OCI-LY7 (cell line): ENCODE data around the gene GPR3.

Source experiments
- EZH2phosphoT487 ChIP-seq: fragments of 200-600 bp; sonication (generic); IDR thresholded peaks from 2 replicates; pipeline ENCODE4 v1.6.1; 2018; ENCODE audit warnings: low read depth, borderline replicate concordance, mild to moderate bottlenecking, mixed run types, antibody characterized with exemption, low read length, moderate library complexity, mixed read lengths
- TF ChIP-seq, protein P1 (sequence below): fragments of 200-600 bp; sonication (generic); conservative IDR thresholded peaks from 2 replicates; pipeline ENCODE4 v1.5.1; 2014; ENCODE audit warnings: mild to moderate bottlenecking, antibody characterized with exemption, low read length, moderate library complexity, mixed read lengths

DNA sequence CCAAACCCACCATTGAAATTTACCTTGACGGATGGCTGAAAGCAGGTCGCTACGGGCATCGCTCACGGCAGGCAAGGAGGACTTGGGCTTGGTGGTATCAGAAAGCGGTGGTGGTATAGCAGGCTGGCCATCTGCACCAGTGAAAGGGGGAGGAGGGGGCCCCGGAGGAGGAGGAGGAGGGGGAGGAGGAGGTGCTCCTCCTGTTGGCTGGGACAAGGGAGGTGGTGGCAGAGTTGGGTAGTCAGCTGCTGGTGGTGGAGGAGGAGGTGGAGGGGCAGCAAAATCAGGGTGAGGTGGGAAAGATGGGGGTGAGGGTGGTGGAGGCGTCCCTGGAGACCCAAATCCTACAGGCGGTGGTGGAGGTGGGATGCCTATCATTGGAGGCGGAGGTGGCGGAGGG, 17.2 kb downstream of the GPR3 start:
- TF ChIP-seq, protein P1, sequence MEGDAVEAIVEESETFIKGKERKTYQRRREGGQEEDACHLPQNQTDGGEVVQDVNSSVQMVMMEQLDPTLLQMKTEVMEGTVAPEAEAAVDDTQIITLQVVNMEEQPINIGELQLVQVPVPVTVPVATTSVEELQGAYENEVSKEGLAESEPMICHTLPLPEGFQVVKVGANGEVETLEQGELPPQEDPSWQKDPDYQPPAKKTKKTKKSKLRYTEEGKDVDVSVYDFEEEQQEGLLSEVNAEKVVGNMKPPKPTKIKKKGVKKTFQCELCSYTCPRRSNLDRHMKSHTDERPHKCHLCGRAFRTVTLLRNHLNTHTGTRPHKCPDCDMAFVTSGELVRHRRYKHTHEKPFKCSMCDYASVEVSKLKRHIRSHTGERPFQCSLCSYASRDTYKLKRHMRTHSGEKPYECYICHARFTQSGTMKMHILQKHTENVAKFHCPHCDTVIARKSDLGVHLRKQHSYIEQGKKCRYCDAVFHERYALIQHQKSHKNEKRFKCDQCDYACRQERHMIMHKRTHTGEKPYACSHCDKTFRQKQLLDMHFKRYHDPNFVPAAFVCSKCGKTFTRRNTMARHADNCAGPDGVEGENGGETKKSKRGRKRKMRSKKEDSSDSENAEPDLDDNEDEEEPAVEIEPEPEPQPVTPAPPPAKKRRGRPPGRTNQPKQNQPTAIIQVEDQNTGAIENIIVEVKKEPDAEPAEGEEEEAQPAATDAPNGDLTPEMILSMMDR: no peak
- TF ChIP-seq EZH2phosphoT487: no peak
